Stimulated activated CD8-positive, alpha-beta memory T cell treated with anti-CD3 and anti-CD28 coated beads, Interleukin-12 subunit alpha, Interleukin-12 subunit beta, amount 100 ng/mL, for 24 hours (primary cell): Measurements from ENCODE around the gene PUS7L.
"Not testable (repeated sequence)": the region's sequence is repeated elsewhere in the genome, so short reads cannot be mapped to it uniquely, and the experiment has no call there.

ENCODE experiments used
- DNase-seq: peaks from one replicate; pipeline ENCODE4 v3.0.0-alpha.2; 2020; ENCODE audit errors: extremely low read depth

PUS7L gene

DNA sequence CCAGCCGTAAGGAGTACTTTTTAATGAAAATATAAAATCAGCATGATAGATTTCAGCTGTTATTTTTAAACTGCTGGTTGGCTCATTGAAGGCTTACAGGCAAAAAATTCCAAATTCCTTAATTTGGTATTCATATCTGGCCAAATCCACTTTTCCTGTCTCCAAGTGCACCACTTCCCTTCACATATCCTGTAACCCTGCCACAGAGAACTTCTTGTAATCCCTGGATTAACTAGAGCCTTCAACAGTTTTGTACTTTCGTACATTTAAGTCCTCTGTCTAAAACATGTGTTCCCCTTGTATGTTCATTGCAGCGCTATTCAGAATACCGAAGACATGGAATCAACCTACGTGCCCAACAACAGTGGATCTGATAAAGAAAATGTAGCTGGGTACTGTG, 9.6 kb downstream of the PUS7L start:
- no peak for DNase-seq

DNA sequence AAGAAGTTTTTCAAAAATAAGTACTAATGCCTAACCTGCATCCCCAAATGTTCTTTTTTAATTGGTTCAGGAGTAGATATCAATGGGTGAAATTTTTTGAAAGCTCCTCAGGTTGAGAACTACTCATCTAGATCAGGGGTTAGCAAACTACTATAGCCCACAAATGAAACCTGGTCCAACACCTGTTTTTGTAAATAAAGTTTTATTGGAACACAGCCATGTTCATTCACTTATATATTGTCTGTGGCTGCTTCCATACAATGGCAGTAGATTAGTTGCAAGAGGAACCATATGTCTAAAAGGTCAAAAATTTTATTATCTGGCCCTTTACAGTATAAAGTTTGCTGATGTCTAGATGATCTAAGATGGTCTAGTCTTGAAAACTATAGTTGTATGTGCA, 13.8 kb downstream of the PUS7L start:
- no peak for DNase-seq

DNA sequence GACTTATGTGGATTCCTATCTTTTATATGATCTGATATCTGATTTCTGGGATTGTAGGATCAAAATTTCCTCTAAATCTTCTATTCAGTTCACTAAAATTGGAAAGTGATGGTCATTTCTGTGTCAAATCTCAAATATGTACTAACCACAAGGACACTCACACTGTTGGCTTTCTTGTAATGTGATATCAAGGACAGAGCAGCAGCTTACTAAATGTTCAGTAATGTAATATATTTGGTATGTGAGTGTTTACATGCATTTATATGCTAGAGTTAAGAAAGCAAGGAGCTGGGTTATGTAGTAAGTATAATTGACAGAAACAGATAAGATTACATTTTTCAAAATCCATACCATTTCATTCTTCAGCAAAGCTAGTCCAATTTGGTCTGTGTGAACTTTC, 16.5 kb downstream of the PUS7L start:
- DNase-seq, result no peak

DNA sequence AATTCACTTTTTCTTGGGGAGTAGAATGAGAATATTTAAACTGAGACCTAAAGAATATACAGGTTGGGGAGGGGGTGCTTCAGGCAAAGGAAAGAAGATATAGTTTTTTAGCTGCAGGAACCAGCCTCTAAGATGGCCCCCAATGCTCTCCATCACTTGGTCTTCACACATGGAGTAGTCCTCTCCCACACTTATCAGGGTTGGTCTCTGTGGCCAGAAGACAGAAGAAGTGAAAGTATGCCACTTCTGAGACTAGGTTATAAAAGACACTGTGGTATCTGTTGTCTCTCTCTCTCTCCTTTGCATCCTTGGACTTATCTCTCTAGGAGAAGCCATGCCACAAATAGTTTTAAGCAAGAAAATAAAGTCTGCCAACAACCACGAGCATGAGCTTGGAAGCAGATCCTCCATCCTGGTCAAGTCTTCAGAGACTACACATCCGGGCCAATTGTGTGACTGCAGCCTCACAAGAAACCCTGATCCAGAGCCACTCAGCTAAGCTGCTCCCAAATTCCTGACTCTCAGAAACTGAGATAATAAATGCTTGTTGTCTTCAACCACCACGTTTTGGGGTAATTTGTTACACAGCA, 18.0 kb downstream of the PUS7L start:
- DNase-seq, result no peak

DNA sequence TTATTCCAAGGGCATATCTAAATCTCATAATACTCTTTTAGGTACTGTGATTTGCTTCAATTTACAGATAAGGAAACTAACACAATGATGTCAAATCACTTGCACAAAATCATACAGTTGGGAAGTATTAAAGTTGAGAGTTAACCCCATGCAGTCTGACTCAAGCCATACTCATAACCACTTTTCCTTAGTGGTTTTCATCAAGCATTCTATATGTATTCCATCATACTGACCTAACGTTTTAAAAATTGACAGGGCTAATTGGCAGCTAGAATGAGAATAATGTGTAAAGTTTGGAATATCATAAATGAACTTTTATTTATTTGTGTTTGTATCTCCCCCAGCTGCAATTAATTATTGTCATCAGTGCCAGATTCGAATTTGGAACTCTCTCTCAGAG, 20.9 kb downstream of the PUS7L start:
- no peak for DNase-seq

DNA sequence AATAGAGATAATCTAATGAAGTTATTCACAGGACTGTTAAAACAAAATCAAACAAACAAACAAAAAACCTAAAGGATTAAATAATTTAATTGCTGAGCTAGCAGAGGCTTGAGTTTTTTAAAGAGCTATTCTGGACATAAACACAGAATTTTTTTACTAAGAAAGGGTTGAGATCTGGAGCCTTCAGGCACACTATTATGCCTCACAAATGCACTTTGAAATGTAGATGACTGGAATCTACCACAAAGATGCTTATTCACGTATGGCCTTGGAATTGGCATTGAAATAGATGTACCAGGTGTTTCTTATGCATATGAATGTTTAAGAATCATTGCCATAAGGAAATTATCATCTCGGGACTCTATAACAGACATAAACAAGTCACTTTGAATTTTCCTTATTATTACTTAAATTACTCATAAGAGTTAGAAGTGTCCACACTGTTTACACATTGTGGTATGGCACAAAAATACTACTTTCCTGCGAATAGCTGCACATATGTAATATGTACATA, 21.6 kb downstream of the PUS7L start:
- no peak for DNase-seq

DNA sequence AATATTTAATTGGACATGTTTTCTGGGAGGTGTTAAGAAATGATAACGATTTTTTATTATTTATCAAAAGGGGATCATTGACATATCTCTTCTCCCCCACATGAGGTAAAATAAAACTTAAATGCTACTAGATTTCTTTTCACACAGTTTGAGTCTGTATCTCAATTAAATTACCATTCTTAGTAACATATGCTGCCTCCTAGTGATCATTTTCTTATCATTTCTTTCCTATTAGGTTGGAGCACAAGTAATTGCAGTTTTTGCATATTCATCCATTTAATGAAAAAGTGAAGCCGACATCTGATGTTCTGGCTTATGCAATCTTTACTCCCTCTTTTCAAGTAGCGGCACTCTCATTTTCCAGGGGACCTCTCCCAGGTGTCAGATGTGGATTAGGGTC, 24.9 kb downstream of the PUS7L start:
- no peak for DNase-seq

DNA sequence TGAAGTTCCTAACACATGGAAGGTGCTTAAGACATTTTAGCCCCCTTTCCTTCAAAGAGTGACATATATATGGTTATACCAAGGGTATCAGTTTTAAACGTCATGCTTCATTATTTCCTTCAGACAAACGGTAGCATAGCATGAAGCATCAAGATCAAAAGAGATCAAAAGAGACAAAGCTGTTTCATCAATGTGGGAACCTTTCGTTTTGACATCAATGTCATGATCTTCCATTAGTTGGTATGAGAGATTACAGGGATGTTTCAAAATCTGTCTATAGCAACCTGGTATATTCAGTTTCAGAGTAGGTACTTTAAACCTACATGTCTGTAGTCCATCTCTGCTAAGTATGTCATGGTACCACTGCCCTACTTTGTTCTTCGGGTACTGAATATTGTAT, 28.3 kb downstream of the PUS7L start:
- no peak for DNase-seq

DNA sequence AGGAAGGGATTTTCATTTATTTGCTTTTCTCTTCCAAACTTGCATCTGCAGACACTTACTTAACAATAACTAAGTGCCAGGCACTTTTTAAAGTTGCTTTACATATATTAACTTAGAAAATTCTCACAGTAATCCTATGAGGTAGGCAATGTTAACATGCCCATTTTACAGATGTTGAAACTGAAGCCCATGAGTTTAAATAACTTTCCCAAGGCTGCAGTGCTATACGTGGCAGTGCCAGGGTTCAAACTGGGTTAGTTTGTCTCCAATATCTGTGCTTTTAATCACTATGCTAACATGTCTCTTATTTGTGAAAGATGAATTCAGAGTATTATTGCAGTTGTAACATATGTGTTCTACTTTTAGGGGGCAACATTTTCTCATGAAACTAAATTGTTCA, 29.9 kb downstream of the PUS7L start:
- DNase-seq, result no peak

DNA sequence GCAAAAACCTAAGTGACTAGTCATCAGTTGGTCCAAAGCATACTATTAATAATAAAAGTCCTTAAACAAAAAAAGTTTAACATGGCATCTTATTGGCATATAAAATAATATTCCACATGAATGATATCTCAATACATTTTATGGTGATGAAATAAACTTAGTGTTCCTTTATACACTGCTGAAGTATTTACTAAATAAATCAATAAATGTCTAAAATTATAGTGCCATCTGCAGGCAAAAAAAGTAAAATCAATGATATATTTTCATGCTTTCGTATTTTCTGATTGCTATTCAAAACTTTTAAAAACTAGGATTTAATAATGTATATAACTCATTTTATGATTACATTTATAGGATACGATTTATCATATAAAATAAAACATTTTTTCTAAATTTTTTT, 30.5 kb downstream of the PUS7L start:
- no peak for DNase-seq

DNA sequence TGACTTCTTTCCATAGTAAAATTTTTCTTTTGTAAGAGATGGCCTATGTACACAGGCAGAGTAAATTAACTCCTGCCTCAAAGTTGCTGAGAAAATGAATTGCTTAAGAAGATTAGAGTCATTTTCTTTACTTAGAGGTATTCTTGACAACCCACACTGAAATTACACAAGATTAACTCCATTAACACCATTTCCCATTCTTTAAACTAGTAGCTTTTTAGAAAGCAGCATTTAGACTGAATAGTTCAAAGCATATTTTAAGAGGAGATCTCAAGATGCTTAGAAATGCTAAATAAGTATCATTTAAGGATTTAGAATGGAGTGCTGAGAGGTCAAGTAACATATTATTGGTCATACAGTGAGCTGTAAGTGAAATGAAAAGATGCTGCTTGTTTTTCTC, 35.5 kb downstream of the PUS7L start:
- DNase-seq, result no peak

DNA sequence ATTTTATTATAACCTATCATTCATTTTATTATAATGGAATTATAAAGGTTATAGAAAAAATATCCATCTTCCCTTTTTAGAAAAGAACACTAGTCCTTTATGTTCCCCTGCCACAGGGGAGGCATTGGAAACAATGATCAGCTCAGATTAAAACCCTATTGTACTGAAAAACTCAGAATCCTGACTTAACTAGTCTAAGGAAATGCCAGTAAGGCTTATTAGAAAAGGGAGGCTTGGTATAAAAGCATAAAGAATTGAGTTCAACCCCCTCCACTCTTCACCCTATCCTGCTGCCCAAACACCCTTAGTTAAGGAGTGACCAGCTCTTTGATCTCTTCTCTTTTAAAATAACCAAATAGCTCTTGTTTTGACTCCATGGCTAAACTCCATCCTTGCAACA, 36.0 kb downstream of the PUS7L start:
- DNase-seq, result no peak

DNA sequence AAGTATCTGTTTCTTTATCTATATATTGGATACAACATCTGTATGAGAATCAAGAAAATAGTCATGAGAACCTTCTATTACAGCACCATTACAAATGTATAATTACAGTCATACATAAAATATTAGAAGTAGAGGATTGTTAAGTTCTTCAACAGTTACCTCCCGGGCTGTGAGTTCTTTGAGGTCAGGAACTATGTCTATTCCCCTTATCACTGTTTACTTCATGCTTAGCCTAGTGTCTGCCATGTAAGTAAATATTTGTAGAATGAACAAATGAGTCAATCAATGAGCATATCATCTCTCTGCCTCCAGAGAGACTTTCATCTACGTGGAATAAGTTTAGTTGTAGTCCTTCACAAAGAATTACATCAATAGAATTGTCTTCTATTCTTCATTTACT, 47.2 kb downstream of the PUS7L start:
- no peak for DNase-seq

DNA sequence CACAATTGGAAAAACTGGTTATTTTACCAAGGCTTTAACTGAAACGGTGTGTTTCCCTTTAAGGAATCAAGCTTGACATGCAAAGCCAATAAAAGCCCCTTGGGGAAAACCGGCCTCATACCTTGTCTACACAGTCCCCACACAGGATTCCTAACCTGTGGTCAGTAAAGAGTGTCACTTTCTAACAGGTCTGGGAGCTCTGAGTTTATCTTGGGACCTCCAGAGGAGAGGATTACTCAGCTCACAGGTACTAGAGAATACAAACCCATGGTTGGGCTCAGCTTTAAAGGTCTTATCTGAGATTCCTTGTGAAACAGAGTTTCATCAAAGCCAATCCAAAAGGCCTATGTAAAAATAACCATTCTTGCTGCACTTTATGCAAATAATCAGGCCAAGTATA, 54.8 kb downstream of the PUS7L start:
- not testable (repeated sequence) for DNase-seq

DNA sequence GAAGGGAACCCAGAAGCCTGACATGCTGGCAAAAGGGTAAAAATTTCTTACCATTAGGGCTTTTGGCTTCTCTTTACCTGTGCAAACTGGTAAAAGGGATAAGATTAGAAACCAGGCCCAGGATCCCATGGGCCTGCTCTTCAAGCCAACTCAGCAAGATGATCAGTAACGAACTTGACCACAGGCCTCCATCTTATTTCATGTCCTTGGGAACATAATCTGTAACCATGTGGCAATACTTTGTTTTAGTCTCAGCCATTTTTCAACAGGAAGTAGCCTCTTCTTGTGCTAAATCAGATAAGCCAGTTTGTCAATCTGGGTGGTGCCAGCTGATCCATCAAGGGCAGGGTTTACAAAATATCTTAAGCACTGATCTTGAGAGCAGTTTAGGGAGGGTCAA, 57.4 kb downstream of the PUS7L start:
- not testable (repeated sequence) for DNase-seq

DNA sequence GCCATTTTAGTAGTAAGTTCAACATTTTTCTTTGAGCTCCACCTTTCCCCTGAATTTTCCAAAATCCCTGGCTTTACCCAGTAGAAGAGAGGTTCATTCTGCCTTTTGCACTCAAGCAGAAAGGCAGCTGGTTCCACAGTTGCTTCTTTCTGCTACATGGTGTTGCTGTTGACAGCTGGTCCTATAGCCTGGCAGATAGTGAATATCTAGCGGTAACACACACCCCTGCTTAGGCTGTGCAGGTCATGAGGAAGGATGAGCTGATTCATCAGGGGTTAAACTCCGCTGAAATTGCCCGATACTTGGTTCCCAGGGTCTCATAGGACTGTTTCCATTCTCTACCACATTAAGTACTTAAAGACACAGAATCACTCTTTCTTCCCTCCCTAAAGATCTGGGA, 62.4 kb downstream of the PUS7L start:
- DNase-seq, result no peak

DNA sequence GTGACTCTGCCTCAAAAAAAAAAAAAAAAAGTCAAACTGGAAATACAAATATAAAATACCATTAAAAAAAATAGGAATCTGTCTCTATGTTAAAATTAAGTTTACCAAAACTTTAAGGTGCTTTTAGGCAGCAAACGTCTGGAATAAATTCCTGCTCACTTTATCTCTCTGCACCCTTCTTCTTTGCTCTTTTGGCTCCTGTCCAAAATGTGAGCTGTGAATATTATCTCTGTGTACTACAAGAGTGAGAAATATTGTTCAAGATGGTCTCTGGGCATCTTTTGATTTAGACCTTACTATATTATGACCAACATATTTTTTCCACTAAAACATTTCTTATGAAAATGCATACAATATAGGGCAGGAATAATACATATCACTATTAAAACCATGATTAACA, 63.7 kb downstream of the PUS7L start:
- DNase-seq, result no peak

DNA sequence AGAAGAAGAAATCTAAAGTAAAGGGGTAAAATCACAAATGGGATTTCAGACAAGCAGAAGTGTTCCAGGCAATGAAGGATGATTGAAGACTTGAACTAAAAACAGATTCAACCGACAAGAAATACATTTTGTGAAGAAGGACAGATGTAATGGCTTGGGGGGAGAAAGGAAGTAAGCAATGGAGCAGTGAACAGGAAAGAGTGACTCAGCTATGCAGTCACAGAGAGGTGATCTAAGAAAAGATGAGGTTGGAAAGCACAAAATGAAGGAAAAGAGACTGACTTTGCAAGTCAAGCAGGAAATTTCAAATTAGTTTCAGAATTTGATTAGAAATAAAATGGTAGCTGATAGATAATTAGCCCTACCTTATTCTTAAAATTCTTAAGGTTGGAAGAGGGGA, 66.5 kb downstream of the PUS7L start:
- DNase-seq, result no peak

DNA sequence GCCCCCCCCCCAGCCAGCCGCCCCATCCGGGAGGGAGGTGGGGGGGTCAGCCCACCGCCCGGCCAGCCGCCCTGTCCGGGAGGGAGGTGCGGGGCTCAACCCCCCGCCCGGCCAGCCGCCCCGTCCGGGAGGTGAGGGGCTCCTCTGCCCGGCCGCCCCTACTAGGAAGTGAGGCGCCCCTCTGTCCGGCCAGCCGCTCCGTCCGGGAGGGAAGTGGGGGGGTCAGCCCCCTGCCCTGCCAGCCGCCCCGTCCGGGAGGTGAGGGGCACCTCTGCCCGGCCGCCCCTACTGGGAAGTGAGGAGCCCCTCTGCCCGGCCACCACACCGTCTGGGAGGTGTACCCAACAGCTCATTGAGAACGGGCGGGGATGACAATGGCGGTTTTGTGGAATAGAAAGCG, 73.1 kb downstream of the PUS7L start:
- not testable (repeated sequence) for DNase-seq

DNA sequence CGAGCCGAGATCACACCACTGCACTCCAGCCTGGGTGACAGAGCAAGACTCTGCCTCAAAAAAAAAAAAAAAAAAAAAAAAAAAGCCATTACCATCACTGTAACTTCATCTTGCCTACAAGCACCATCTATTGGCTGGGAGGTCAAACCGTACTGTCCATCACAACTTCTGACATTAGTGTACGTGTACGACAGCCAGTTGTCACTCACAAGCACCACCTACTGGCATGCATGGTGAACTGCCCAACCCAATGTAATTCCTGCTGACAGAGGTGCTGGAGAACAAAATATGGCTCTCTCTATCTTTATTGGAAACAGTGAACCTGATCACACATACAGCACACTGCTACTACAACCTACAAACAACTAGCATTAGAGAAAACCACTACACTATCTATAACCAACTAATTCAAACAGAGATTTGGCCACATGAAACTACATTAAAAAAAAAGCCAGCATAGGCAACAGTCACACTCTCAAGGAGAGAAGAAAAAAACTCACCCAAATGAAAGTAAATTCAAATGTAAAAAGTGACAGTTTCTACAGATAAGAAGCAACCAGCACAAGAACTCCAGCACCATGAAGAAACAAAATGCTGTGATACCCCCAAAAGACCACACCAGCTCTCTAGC, 82.3 kb downstream of the PUS7L start:
- DNase-seq, result no peak

DNA sequence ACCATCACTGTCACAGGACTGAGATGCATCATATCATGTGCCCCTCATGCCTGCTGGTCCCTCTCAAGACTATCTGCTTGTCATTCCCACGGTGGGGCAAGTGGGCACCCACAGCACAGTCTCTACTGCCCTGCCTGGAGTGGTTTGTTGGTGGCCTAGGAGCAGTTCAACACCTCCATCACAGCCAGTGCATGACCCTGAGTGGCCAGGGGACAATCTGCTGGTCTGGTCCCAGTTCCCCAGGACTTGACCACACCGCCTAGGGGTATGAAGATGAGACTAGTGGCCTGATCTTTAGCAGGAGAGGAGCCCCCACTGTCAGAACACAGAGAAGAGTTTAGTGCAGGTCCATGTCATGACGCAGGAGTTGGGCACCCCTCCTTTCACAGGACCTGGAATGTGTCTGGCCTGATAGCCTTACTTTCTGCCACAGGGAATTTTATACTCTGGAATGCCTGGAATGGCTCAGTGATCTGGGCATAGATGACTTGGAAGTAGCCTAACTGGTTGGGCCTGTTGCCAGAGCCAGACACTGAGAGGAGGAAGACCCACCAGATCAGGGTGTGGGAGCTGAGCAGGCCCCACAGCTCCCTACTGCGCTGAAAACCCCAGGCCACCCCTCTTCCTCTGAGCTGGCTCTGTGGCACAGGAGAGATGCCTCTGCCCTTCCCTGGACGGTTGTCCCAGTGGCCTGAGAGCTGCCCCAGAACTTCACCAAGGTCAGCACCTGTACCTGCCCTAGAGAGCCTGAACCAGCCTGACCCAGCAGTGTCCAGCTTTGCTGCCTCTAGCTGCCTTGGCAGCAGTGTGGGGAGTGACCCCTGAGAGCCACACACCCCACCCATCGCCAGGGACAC, 83.3 kb downstream of the PUS7L start:
- DNase-seq, result no peak

DNA sequence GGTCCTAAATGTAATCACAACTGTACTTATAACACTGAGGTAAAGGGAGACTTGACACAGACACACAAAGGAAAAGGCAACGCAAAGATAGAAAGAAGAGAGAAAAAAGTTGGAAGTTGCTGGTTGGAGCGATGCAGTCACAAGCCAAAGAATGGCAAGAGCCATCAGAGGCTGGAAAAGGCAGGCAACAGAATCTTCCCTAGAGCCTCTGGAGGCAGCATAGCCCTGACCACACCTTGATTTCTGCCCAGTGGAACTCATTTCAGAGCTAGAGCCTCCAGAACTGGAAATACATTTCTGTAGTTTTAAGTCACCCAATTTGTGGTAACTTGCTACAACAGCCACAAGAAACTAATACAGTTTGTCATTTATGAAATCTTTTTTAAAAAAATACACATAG, 89.2 kb downstream of the PUS7L start:
- no peak for DNase-seq
